ENCODE measurements around the gene HSPBP1.

Gene HSPBP1

GRCh38 chr19:55304980-55305379 lies 25.1 kb upstream of the HSPBP1 start:
- DNase-seq (ENCODE audit: low spot score) = no peak

DNA sequence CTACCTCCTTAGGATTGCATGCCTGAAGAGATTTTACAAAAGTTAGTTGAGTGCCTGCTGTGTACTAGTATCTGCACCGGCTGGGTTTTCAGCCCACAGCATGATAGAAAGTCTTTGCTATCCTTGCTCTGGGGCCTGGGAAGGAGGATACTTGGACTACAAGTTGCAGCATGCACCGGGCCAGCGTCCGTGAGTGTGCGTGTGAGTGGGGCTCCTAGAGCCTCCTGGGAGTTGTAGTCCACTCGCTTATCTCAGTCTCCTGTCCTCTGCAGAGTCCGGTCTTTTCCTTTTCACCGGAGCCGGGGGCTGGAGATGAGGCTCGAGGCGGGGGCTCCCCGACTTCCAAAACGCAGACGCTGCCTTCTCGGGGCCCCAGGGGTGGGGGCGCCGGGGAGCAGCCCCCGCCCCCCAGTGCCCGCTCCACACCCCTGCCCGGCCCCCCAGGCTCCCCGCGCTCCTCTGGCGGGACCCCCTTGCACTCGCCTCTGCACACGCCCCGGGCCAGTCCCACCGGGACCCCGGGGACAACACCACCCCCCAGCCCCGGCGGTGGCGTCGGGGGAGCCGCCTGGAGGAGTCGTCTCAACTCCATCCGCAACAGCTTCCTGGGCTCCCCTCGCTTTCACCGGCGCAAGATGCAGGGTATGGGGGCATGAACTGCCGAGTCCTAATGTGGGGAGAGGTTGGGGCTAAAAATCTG lies 24.5 kb upstream of the HSPBP1 start:
- peak; percentile 65 for DNase-seq (ENCODE audit: low spot score)

DNA sequence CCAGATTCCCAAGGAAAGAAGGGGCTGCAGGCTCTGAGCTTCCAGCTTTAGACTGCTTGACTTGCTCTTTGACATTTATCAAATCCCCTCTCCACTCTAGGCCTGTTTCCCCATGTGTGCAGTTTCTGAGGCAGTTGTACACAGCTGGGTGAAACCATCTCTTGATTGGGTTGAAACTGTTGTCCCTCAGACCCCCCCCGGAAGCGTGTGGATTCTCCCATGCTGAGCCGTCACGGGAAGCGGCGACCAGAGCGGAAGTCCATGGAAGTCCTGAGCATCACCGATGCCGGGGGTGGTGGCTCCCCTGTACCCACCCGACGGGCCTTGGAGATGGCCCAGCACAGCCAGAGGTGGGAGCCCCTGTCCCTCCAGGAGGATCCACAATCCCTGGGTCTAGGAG lies 23.6 kb upstream of the HSPBP1 start:
- no peak for DNase-seq (ENCODE audit: low spot score)

DNA sequence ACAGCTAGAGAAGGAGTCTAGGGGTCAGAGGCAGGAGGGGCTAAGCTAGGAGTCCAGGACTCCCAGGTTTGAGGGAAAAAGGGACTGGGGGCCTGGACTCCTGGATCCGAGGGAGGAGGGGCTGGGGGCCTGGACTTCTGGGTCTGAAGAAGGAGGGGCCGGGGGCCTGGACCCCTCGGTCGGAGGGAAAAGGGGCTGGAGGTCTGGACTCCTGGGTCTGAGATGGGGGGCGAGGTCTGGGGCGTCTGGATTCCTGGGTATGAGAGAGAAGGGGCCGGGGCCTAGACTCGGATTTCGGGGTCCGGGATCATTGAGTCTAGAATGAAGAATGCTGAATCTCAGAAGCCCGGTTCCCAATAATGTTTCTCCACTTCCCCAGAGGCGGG lies 22.4 kb upstream of the HSPBP1 start:
- DNase-seq (ENCODE audit: low spot score) = no peak

DNA sequence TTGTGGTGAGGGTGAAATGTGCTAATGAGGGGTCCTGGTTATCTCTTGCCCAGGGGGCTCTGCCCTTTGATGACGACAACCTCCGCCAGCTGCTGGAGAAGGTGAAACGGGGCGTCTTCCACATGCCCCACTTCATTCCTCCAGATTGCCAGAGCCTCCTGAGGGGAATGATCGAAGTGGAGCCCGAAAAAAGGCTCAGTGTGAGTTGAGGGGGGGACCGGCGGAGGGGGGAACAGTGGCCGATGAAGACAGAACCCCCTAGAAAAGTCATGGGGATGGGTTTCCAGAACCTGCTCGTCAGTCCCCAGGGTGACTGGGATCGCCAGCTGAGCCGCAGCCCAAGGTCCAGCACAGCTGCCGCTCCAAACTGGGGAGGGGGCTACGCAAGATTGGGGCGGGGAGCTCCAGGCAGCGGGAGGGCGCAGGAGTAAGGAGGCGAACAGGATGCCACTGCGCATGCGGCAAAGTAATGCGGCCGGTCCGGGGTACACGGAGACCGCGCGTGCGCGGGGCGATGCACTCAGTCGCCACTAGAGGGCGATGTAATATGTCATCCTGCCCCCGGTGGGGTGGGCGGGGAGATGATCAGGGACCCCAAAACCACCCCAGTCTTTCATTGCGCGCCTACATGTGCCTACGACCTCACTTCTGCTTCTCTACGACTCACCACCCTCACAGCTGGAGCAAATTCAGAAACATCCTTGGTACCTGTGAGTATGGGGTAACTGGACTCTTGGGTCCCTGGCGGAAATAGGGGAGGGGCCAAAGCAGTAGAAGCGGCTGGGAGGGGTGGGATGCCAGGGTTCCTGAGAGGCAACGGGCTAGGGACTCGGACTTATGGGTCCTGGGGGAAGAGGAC lies 21.8 kb upstream of the HSPBP1 start:
- peak; percentile 92 for DNase-seq (ENCODE audit: low spot score)

DNA sequence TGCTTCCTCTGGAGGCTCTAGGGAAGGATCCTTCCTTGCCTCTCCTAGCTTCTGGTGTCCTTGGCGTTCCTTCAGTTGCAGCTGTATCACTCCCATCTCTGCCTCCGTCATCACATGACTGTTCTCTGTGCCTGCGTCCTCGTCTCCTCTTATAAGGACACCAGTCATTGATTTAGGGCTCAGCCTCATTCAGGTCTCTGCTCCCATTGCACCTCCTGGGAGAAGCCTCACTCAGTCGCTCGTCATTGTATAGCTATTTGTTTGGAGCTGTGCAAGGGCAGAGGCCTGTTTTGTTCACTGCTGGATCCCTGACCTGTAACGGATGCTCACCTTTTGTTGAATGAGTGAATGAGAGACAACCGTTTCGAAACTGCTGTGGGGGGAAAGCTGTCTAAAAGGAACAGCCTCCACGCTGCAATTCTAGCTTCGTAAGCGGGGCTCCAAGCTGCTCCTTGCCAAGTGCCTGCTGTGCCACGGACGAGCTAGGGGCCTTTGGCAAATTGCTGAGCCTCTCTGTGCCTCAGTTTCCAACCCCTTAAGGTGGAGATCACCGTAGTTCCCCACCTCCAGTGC lies 21.1 kb upstream of the HSPBP1 start:
- no peak for DNase-seq (ENCODE audit: low spot score)

DNA sequence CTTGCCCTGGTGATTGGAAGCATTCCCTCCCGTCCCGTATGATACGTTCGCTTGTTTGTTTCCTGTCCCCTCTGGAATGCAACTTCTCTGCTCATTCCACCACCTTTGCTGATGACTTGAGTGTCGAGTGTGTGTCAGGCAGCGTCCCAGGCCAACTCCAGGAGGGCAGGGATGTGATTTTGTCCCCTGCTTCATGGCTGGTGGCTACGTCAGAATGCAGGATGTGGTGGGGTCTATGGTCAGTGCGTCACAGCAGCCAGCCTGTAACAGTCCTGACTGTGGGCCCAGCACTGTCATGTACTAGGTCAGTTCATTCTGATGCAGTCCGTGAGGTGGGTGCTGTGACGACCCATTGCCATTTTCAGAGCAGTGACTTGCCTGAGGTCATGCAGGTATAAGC lies 20.1 kb upstream of the HSPBP1 start:
- DNase-seq (ENCODE audit: low spot score) = no peak

GRCh38 chr19:55297267-55297666 lies 17.4 kb upstream of the HSPBP1 start:
- no peak for DNase-seq (ENCODE audit: low spot score)

GRCh38 chr19:55289117-55289796 lies 9.3 kb upstream of the HSPBP1 start:
- DNase-seq (ENCODE audit: low spot score) = no peak

DNA sequence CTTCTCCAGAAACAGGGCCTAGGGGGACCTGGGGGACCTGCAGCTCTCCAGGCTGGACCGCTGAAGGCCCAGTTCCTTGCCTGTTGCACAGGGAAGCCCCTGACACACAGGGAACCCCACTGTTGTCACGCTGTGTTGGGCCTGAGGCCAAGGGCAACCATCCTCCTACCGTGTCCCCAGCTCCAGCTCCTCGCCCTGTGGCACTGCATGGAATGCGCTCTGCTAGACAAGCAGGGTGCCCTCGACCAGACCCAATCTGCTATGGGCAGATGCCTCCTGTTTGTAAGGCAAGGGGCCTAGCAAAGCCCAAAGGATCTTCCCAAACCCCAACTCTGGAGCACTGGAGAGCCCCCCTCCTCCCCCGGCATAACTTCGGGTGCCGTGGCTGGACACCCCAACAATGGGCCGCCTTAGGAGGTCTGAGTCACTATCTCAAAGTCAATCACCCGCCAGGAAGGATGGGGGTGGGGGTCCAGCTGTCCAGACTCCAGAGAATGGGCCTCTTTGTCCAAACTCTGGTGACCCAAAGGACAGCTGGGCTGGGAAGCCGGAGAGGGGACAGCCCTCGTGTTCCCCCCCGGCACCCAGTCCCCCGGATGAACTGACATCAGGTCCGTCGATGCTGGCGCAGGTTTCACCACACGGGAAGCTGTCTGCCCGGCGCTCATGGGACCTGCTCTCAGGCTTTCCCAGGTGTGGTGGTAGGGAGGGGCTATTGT lies 7.6 kb upstream of the HSPBP1 start:
- no peak for DNase-seq (ENCODE audit: low spot score)

DNA sequence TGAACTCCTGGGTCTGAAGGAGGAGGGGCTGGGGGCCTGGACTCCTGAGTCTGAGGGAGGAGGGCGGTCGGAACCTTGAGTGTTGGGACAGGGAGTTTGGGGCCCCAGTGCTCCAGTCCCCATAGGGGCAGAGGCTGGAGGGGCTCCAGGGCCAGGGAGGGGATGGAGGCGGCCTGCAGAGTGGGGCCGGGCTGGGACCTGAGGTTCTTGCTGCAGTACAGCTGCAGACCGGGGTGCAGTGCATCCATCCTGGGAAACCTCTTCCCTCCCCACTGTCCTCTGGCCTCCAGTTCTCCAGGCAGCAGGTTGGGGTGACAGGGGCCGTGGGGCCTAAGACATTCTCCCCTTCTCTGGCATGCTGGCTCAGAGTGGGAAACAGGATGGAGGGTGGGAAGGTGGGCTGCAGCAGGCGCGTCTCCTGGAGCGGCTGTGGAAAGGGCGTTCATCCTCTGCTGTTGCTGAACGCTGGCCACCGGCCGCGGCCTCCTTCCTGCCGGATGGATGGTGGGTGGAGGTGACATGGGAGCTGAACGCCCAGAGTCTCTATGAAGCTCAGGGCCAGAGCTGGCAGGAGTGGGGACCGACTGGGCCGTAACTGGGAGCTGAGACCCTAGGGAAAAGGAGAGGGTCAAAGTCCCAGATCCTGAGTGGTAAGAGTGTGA lies 5.5 kb upstream of the HSPBP1 start:
- DNase-seq (ENCODE audit: low spot score) = no peak

DNA sequence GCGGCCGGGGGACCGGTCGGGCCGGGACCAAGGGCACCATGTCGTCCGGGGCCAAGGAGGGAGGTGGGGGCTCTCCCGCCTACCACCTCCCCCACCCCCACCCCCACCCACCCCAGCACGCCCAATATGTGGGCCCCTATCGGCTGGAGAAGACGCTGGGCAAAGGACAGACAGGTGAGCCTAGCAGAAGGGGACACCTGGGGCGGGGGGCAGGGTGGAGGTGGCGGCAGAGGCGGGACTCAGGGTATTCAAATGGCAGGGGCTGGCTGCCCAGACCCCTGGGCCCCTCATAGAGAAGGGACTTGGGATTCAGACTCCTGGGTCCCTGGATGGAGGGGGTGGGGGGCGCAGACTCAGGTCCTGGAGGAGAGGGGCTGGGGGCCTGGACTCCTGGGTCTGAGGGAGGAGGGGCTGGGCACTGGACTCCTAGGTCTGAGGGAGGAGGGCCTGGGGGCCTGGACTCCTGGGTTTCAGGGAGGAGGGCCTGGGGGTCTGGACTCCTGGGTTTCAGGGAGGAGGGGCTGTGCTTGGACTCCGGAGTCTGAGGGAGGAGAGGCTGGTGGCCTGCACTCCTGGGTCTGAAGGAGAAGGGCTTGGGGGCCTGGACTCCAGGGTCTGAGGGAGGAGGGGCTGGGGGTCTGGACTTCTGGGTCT lies 4.6 kb upstream of the HSPBP1 start:
- no peak for DNase-seq (ENCODE audit: low spot score)

DNA sequence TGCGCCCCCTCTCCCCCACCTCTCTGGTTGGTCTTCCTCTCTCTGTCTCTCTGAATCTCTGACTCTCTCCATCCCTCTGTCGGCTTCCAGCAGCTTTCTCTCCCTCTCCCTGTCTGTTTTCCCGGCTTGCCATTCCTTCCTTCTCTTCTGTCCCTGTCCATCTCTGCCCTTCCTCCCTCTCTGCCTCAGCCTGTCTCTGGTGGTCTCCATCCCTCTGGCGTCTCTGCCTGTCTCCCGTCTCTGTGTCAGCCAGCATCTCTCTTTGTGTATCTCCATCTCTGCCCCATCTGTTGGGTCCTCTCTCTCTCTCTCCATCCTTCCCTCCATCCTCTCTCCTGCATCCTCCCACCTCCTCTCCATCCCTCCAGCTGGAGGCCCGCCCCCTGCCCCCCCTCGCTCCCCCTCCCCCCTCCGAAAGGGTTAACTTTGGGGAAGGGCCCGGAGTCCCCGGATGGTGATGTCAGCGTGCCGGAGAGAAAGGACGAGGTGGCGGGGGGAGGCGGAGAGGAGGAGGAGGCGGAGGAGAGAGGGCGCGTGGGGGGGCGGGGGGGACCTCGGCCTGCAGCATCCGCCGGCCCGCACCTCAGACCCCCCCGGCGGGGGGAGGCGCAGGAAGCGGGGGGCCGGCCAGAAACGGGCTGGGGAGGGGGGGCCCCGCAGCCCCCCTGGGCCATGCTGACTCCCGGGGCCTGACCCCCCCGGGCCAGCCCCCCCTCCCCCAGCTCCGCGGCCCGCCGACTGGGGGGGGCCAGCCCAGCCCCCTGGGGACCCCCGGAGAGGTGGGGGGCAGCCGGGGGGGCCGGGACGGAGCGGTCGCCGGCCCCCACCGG lies 3.9 kb upstream of the HSPBP1 start, which contains the start of gene BRSK1:
Gene BRSK1 (plus strand): TSS at position 450 of the 830 bp plus-strand sequence. CDS start 446 bp downstream, outside the sequence.
- DNase-seq (ENCODE audit: low spot score) = no peak

DNA sequence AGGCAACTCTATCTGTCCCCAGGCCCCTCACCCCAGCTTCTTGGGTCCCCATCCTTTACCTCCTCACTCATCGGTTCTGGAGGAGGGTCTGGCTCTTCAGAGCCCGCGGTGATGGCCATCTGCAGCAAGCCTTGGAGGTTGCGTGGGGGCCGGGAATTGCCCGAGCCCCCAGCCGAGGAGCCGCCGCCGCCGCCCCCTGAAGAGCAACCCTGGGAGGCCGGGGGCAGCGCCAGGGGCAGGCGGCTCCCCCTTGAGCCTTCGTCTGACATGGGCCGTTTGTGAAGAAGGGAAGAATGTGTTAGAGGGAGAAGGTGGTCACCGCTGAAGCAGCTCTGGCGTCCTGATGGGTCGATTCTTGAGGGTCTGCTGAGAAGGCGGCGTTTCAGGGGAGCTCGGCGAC lies 570 bp downstream of the HSPBP1 start:
- DNase-seq (ENCODE audit: low spot score) = no peak

DNA sequence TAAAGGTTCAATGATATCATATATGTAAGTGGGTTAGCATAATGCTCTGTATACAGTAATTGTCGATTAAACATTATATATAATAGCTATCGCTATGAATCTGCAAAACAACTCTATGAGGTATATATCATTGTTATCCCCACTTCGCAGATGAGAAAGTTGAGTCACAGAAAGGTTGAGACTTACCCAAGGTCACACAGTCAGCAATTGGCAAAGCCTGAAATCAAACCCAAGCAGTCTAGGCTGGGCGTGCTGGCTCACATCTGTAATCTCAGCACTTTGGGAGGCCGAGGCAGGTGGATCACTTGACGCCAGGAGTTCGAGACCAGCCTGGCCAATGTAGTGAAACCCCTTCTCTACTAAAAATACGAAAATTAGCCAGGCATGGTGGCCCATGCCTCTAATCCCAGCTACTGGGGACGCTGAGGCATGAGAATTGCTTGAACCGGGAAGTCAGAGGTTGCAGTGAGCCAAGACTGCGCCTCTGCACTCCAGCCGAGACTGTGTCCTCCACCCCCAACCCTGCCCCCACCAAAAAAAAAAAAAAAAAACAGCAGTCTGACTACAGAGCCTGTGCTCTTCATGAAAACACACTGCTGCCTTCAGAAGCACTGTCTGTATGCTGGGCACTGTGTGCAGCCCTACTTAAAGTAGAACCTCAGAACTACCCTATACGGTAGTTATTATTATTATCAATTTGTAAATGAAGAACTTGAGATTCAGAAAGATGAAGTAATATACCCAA lies 1.3 kb downstream of the HSPBP1 start:
- DNase-seq (ENCODE audit: low spot score) = no peak

DNA sequence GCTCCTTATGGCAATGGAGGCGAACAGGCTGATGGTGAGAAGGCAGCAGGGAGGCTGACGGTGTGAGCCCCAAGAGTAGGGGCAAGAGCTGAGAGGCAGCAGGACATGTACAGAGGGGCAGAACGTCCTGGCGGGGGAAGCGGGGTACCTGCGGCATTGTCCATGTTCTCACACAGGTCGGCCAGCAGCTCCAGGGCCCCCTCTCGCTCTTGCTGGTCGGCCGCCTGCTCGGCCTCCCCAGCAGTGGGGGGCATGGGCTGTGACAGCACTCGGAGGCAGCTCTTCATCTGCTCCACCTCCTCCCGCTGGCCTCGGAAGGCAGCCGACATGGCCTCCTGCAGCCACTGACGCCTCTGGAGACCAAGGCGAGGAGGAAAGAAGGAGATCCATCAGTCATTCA lies 2.4 kb downstream of the HSPBP1 start:
- no peak for DNase-seq (ENCODE audit: low spot score)

GRCh38 chr19:55276720-55277430 lies 3.0 kb downstream of the HSPBP1 start:
- DNase-seq (ENCODE audit: low spot score) = peak; percentile 79
